Fibroblast of lung (primary cell): ENCODE measurements around the gene VSTM5. TPM values are rescaled to one million over a fixed set of nuclear protein-coding genes. Genes with fewer than 3 reads are reported as not detected.

ENCODE experiments used
- DNase-seq, 2 donors: peaks; one replicate each; pipeline versions ENCODE4 v3.0.0 to v3.0.0-alpha.2; 2010; ENCODE audit warnings: low read depth in 2 of 2
- H2AFZ ChIP-seq: 2 replicates; pipeline ENCODE4 v1.5.1; 2012; ENCODE audit warnings: low read length, control low read depth, inconsistent platforms
- H3K27ac ChIP-seq: 2 replicates; pipeline ENCODE4 v1.5.1; 2011; ENCODE audit warnings: low read length, control low read depth; ENCODE audit not compliant: insufficient read depth
- H3K27me3 ChIP-seq: 2 replicates; pipeline ENCODE4 v1.5.1; 2011; ENCODE audit warnings: mild to moderate bottlenecking, low read length; ENCODE audit not compliant: control insufficient read depth, insufficient read depth
- H3K36me3 ChIP-seq: 2 replicates; pipeline ENCODE4 v1.5.1; 2011; ENCODE audit warnings: low read length; ENCODE audit not compliant: control insufficient read depth, insufficient read depth
- H3K4me1 ChIP-seq: 2 replicates; pipeline ENCODE4 v1.5.1; 2011; ENCODE audit warnings: low read length; ENCODE audit not compliant: control insufficient read depth, insufficient read depth; ENCODE audit errors: extremely low read depth
- H3K4me2 ChIP-seq: 2 replicates; pipeline ENCODE4 v1.5.1; 2011; ENCODE audit warnings: low read length, control low read depth; ENCODE audit not compliant: insufficient read depth; ENCODE audit errors: extremely low read depth
- H3K4me3 ChIP-seq, 4 experiments: fragments of 200-600 bp in 1 of 4; sonication (generic) in 1 of 4; replicated peaks in 1 of 4; 2 replicates each; pipeline ENCODE4 v1.5.1; 2011 to 2016; ENCODE audit warnings: low read length in 4 of 4, low read depth in 3 of 4, mild to moderate bottlenecking in 3 of 4, control low read depth in 2 of 4, inconsistent platforms in 1 of 4, mixed read lengths in 1 of 4; ENCODE audit not compliant: insufficient read depth in 1 of 4; ENCODE audit errors: control extremely low read depth in 1 of 4
- H3K79me2 ChIP-seq: 2 replicates; pipeline ENCODE4 v1.5.1; 2012; ENCODE audit warnings: mild to moderate bottlenecking, low read length, inconsistent platforms; ENCODE audit not compliant: control insufficient read depth, insufficient read depth
- H3K9ac ChIP-seq: 2 replicates; pipeline ENCODE4 v1.5.1; 2011; ENCODE audit warnings: mild to moderate bottlenecking, low read length, control low read depth; ENCODE audit not compliant: insufficient read depth
- H3K9me3 ChIP-seq: 2 replicates; pipeline ENCODE4 v1.5.1; 2012; ENCODE audit warnings: low read depth, low read length; ENCODE audit not compliant: control insufficient read depth, insufficient read depth
- H4K20me1 ChIP-seq: 2 replicates; pipeline ENCODE4 v1.5.1; 2011; ENCODE audit warnings: low read length; ENCODE audit not compliant: control insufficient read depth, insufficient read depth; ENCODE audit errors: extremely low read depth
- CTCF ChIP-seq, 2 donors: IDR thresholded peaks in 1 of 2; conservative IDR thresholded peaks in 1 of 2; 1 replicate in 1 of 2; 2 replicates in 1 of 2; pipeline ENCODE4 v1.5.1; 2011 to 2012; ENCODE audit warnings: low read length in 2 of 2, control low read depth in 1 of 2, inconsistent platforms in 1 of 2, low read depth in 1 of 2, mild to moderate bottlenecking in 1 of 2
- EZH2 ChIP-seq: IDR thresholded peaks from 2 replicates; pipeline ENCODE4 v1.5.1; 2012; ENCODE audit warnings: low read length, control low read depth, mild to moderate bottlenecking; ENCODE audit errors: missing control alignments
- polyA plus RNA-seq, 2 donors: library from polyadenylated mRNA; depleted of rRNA in 1 of 2; stranded (reverse) in 1 of 2; unstranded in 1 of 2; fragments of >200 nt; gene quantifications; 2 replicates each; pipeline ENCODE4 v1.2.1, GENCODE V29; 2011 to 2012; ENCODE audit warnings: missing spikeins in 1 of 2
- total RNA-seq: library from RNA; depleted of rRNA; stranded (reverse); fragments of >200 nt; gene quantifications from 2 replicates; pipeline ENCODE4 v1.2.1, GENCODE V29; 2014

Gene VSTM5
- total and polyA plus RNA-seq, 2 donors (not counting 1 experiment from before 2014, with no cell fraction given): 0.50 to 1.4 TPM

DNA sequence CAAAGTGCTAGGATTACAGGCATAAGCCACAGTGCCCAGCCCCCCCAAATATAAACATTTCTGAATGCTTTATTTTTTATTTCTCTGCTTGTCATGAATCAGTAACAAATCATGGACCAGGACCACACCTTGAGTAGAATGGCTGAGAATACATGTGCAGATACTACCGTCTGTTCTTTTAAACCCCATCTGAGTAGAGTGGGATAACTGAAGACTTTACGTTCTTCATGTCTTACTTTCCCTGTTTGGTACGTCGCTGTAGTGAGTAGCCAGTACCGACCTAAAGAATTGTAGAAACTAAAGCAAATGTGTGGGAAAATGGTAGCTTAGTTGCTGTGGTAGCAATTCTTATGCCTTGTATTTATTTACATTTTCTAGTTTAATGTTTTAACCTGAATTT, 36.4 kb downstream of the VSTM5 start:
- Histone ChIP-seq H3K4me1 (no peaks in the 10 kb centered on the region), H3K4me2 (no peak overlapping the region), H4K20me1 (no peaks in the 10 kb centered on the region), H3K9me3 (no peaks in the 10 kb centered on the region), H3K9ac (no peak overlapping the region), H3K4me3 (no peak overlapping the region), H3K36me3 (peaks cover 4% of the 10 kb centered on the region), H3K27me3 (no peaks in the 10 kb centered on the region), H2AFZ (no peak overlapping the region), H3K27ac (no peak overlapping the region), H3K79me2 (no peaks in the 10 kb centered on the region)
- no peak for TF ChIP-seq CTCF (conservative IDR thresholded peaks at IDR 0.05 in 1 of 2, IDR thresholded peaks at IDR 0.05 in 1 of 2; ENCODE audit: low read depth in 1 of 2, low read length in 2 of 2)
- no peak for DNase-seq

- no peak for TF ChIP-seq CTCF (conservative IDR thresholded peaks at IDR 0.05 in 1 of 2, IDR thresholded peaks at IDR 0.05 in 1 of 2; ENCODE audit: low read depth in 1 of 2, low read length in 2 of 2)
- TF ChIP-seq EZH2: no peak
- no peaks in the 10 kb centered on the region for H3K79me2 ChIP-seq
- H3K4me1 ChIP-seq: no peaks in the 10 kb centered on the region
- H3K27me3 ChIP-seq: no peaks in the 10 kb centered on the region
- H4K20me1 ChIP-seq: no peaks in the 10 kb centered on the region
- H3K27ac ChIP-seq: no peak overlapping the region
- H3K9ac ChIP-seq: no peak overlapping the region
- H3K36me3 ChIP-seq: peaks cover 8% of the 10 kb centered on the region
- H3K9me3 ChIP-seq: no peaks in the 10 kb centered on the region
- no peak for DNase-seq
- H3K4me3 ChIP-seq: no peak overlapping the region
- H2AFZ ChIP-seq: no peak overlapping the region
- no peak overlapping the region for H3K4me2 ChIP-seq
These were observed 42.4 kb downstream of the VSTM5 start for GRCh38 chr11:93807980-93808379.

DNA sequence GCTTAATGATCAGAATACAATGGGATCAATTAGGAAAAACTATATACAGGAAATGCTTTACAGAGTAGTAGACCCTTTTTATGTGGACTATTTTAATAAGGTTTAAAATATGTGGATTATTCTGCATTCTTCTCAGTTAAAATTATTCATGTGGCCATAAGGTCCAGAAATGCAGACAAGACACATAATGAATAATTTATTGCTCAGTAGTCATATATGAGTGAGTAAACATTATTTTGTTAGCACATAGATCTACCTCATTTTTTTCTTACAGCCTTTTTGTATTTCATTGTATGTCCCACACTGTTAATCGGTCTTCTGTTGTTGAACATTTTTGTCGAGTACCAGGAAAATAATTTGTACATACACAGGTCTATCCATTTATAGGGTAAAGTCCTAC, 45.5 kb downstream of the VSTM5 start:
- no peaks in the 10 kb centered on the region for H3K79me2 ChIP-seq
- H3K27ac ChIP-seq: no peak overlapping the region
- no peaks in the 10 kb centered on the region for H3K4me1 ChIP-seq
- no peak overlapping the region for H2AFZ ChIP-seq
- H3K36me3 ChIP-seq: peaks cover 8% of the 10 kb centered on the region
- H3K9ac ChIP-seq: no peak overlapping the region
- no peak overlapping the region for H3K4me3 ChIP-seq
- H3K9me3 ChIP-seq: no peaks in the 10 kb centered on the region
- no peak overlapping the region for H3K4me2 ChIP-seq
- no peak for DNase-seq
- H3K27me3 ChIP-seq: no peaks in the 10 kb centered on the region
- H4K20me1 ChIP-seq: no peaks in the 10 kb centered on the region
- TF ChIP-seq CTCF (conservative IDR thresholded peaks at IDR 0.05 in 1 of 2, IDR thresholded peaks at IDR 0.05 in 1 of 2; ENCODE audit: low read depth in 1 of 2, low read length in 2 of 2) (no peak), EZH2 (no peak)
